NCI-H2029 treated with DMSO at 0.1 percent for 48 hours (cell line): ENCODE measurements around the gene POLR2L.
A peak's percentile ranks its signal among the peaks of the same experiment; 100 is the strongest.

Experiments
- DNase-seq: peaks from one replicate; lab custom pipeline; 2025; lab: John Stamatoyannopoulos, UW

POLR2L gene

DNA sequence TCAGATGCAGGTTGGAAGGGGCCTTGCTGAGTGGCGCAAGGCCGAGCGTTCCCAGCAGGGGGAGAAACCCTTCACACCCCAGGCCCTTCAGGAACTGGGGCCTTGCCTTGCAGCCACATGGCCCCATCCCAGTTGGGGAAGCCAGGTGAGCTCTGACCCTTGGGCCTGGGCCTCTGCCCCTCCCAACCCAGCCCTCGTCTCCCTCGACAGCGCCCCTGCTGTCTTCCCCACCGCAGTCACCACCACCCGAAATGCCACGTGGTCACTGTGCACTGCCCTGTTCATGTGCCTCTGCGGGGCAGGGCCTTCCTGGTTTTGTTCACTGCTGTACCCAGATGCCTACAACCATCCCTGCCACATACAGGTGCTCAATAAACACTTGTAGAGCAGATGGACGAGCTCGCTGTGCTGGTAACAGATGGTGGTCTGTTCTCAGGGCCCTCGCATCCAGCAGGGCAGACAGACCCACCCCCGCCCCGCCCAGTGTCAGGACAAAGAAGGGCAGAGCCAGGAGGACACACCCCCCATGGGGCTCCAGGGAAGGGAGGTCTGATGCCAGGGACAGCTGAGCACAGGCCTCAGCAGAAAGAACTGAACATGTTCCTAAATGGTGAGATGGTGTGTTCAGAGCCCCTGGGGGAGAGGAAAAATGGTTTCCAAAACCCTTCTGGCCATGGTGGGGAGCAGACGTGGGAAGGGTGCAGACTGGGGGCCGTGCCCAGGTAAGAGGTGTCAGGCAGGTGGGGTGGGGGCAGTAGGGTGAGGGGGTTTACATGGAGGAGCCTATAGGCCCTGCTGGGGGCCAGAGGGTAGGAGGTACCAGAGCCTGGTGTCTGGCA lies 3.7 kb downstream of the POLR2L start:
- no peak for DNase-seq

GRCh38 chr11:837990-838307 lies 4.4 kb downstream of the POLR2L start:
- no peak for DNase-seq

GRCh38 chr11:837189-837989 lies 4.9 kb downstream of the POLR2L start:
- no peak for DNase-seq

DNA sequence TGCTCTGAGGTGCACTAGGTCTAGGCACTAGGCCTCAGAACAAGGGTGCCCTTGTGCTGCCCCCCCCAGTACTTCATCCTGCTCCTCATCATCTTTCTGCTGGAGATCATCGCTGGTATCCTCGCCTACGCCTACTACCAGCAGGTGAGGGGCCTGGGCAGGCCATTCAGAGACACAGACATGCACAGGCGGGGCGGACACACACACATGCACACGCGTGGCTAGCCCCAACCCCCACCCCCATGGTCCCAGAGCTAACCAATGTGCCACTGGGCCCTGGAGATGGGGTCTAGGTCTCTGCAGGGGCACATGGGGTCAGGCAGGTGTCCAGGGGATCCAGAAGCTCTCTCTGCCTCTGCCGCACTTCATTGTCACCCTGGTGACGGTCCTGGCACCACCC lies 5.6 kb downstream of the POLR2L start:
- no peak for DNase-seq

- DNase-seq: no peak
Measured at GRCh38 chr11:836274-836673, 6.1 kb downstream of the POLR2L start.

DNA sequence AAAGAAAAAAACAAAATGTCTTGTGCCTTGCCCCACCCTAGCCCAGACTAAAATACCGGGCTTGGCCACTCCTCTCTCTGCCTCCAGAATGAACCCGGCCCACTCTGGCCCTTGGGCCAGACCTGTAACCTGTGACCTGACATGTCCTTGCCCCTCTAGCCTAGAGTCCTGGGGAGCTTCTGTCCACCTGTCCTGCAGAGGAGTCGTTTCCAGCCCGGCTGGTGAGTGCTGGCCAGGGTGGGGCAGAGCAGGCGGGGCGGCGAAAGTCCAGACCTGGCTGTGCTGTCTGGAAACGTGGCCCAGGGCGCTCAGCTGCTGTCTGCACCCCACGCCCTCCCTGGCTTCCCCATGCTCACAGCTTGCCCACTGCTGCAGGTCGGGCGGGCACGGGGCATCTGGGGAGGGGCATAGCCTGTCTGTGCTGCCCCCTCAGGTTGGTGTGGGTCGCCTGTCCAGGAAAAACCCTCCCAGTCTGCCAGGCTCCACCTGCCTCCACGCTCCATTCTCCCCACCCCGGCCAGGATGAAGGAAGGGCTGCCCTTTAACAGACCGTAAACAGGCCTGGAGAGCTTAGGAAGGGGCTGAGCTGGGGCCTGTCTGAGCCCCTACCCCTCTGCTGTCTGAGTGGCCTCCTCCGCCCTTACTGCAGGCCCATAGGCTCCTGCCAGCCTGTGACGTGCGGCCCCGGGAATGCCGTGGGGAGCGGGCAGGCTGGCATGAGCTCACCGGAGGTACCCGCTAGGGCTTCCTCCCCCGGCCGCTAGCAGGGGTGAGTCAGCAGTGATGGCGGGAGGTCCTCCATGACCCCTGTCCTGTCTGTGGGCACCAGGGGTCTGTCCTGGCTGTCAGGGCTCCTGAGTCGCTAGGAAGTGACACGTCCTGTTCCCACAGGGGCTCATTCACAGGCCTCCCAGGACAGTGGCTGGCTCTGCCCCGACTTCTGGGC lies 7.7 kb downstream of the POLR2L start:
- no peak for DNase-seq

DNA sequence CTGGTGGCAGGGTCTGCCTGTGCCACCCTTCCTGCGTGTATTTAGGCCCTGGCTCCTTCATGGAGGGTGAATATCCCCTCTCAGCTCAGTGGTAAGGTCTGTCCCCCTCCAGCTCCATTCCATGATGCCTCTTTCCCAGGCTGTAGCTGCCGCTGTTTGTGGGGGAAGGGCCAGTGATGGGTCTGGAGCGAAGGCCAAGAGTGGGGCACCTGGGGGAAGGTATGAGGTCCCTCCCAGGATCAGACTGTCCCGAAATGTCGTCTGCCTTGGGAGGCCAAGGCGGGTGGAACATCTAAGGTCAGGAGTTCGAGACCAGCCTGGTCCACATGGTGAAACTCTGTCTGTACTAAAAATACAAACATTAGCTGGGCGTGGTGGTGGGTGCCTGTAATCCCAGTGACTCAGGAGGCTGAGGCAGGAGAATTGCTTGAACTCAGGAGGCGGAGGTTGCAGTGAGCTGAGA lies 8.4 kb downstream of the POLR2L start:
- no peak for DNase-seq

DNA sequence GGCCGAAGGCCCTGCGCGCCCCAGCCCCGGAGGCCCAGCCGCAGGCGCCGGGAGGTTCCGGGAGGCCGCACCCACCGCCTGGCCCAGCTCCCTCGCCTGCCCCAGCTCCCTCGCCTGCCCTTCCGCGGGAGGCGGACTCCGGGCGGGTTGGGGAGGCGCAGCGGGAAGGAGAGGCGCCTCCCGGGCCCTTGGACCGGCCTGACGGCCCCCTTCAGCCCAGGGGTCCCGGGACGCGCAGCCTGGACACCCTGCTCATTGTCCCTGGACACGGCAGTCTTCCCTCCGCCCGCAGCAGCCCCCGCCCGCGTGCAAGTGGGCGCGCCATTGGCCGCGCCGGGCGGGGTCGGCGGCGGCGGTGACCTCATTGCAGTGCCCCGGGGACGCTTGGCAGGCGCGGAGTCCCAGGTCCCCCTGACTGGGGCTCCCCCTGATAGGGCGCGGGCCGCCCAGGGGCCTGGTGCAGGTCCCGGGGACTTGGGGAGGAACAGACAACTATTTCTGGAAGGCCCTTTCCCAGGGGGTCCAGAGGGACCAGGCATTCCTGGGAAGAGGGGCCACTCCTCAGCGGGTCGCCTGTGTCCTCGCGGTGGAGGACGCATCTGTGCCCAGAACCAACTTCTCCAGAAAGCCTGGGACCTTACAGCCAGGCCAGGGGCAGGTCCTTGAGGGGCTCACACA lies 9.1 kb downstream of the POLR2L start:
- no peak for DNase-seq

DNA sequence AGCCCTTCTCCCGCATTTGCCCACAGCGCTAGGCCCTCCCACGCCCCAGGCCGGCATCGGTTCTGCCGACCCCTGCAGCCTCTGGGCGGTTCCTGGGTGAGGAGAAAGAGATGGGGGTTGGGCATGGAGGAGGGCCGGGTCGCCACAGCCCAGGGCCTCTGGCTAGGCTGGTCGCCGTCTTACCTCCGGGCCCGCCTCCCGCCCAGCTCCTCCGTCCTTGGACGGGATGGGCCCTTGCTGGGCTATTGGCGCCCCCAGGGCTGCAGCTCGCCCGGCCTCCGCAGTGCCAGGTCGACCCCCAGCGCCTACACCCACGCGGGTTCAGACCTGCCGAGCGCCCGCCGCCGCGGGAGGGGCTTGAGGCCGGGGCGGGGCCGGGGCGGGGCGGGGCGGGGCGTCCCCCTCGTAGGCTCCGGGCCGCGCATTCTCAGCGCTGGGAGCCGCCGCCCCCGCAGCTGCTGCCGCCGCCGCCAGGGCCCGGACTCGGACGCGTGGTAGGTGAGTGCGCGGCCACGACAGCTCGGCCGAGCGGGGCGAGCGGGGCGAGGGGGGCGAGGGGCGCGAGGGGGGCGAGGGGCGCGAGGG lies 9.7 kb downstream of the POLR2L start, which contains the start of gene CD151:
Gene CD151, plus strand, starts transcription at position 424 of the 585 bp plus-strand sequence. CDS start 3,118 bp downstream, outside the sequence.
- no peak for DNase-seq

- no peak for DNase-seq
Measured at GRCh38 chr11:831961-832528, 10.3 kb downstream of the POLR2L start.

DNA sequence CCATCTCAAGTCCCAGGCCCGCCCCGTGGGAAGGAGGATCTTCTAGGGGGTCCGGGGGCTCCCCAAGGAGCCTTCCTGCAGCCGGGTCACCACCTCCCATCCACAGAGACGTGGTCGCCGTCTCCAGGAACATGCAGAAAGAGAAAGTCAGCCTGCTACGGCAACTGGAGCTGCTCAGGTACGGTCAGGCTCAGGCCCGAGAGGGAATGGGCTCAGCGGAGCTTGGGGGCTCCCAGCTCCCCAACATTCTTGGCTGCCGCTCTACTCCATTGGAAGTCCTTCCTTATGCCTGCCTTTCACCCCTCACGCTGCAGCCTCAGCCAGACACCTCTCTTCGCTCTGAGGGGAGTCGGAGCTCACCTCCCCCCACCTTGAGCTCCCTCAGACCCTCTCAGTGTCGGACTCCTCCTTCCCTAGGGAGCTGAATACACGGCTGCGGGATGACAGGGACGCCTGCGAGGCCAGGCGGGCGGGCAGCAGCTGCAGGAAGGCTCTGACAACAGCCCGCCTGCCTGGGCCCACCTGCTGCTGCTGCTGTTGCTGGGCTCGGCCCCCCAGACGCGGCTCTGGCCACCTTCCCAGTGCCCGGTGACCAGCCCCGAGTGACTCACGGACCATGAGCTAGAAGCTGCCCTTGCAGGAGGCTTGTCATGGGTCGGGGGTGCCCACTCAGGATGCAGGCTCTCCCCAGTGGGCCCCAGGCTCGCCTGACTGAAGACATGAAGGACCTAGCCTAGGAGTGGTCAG lies 11.0 kb downstream of the POLR2L start:
- no peak for DNase-seq

DNA sequence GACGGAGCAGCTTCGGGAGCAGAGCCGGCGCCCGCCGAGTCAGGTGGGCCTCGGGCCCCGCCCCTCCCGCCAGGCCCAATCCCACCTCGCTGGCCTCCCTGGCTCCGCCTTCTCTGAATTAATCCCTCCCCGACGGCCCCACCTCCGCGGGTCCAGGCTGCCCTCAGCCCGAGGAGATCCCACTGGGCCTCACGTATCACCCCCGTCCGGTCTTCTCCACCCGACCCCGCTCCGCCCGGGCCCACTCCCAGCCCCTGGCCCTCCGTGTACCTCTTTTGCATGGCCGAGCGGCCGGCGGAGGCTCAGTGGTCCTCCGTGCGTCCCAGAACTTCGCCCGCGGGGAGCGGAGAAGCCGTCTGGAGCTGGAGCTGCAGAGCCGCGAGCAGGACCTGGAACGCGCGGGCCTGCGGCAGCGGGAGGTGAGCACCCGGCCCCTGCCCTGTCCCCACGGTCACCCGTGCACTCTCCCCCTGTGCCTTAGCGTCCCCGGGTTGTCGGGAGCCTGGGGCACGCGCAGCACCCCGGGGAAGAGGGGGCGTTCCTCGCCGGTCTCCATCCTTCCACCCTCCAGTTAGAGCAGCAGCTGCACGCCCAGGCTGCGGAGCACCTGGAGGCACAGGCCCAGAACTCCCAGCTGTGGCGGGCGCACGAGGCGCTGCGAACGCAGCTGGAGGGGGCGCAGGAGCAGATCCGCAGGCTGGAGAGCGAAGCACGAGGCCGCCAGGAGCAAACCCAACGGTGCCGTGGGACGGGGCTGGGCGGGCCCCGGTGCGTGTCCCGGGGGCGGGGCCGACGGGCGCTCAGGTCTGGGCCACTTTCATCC lies 11.8 kb downstream of the POLR2L start:
- peak; percentile 43 for DNase-seq

DNA sequence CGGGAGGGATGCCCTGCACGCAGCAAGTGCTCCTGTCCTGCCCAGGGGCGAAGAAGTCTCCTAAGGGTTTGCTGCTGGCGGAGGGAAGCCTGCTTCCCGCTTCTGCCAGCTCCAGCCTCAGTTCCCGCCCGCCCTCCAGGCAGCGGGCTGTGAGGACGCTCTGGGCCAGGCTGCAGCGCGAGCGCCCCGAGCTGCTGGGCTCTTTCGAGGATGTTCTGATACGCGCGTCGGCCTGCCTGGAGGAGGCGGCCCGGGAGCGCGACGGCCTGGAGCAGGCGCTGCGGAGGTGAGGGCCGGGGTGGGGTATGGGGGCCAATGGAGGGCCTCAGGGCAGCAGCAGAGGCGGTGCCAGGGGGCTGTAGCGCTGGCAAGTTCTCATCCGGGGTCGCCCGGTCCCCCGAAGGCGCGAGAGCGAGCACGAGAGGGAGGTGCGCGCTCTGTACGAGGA lies 12.5 kb downstream of the POLR2L start:
- no peak for DNase-seq

- no peak for DNase-seq
Measured at GRCh38 chr11:829176-829846, 13.0 kb downstream of the POLR2L start.

DNA sequence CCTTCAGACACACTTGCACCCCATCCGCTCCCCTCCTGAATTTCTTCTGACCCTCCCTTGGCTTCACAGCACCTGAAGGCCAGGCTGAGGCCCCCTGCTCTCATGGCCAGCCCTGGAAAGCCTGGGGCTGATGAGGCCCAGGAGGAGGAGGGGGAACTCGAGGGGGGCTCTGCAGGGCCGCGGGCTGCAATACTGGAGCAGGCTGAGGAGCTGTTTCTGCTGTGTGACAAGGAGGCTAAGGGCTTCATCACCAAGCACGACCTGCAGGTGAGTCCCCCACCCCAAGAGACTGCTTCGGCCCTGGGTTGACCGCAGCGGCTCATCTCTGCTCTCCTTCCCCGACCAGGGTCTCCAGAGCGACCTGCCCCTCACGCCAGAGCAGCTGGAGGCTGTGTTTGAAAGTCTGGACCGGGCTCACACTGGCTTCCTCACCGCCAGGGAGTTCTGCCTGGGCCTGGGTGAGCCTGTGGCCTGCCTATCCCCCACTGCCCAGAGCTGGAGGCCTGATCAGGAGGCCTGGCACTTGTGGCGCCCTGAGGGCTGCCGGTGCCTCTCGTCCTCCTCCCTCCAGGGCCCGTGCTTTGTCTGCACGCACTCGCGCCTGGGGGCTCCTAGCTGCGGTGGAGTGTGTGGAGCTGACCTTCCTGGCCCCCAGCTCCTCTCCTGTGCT lies 13.7 kb downstream of the POLR2L start:
- DNase-seq: no peak

DNA sequence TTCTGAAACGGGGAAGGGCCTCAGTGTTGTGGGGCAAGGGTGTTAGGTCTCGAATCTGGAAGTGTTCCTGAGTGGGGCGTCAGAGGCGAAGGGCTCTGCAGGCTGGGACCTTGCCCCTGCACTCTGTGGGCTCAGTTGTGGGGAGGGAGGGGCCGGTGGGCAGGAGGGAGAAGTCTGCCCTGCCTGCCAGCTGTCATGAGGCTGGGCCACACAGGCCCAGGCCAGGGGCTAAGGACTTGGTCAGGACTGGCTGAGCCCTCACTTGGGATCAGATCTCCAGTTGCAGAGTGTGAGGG lies 14.5 kb downstream of the POLR2L start, which contains the start of gene CRACR2B:
Gene CRACR2B, plus strand, starts transcription at position 23 of the 296 bp plus-strand sequence. CDS start 689 bp downstream, outside the sequence.
- DNase-seq: no peak

DNA sequence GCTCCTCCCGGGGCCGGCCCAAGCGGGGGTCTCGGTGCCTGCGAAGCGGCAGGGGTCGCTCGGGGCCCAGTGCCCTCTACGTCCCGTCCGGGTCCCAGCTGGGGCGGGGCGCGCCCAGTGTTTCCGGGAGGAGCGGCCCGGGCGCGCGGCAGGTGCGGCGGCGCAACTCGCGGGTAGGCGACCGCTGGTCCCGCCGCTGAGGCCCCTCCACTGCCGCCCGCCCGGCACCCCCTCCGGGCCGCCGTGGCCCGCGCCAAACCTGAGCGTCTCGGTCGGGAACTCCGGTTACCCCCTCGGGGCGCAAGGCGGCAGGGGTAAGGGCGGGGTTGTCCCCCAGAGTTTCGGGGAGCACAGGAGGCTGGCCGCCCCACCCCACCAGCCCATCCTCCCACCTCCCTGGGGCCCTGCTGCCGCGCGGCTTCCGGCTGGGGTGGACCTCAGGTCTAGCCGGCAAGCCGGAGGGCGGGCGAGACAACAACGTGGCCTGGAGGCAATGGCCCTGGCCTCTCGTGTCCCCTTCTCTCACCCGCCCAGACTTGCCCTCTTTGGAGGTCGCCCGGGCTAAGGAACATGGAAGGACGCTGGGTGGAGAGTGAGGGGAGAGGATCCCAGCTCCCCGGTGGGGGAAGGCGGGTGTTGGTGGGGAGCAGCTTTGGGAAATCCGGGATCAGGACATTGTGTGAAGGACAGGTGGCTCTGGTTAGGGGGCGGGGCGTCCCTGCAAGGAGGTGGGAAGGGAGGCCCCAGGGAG lies 15.0 kb downstream of the POLR2L start:
- DNase-seq: no peak
